ENCODE measurements around the gene MINAR1. TPM values are rescaled to one million over a fixed set of nuclear protein-coding genes. Genes with fewer than 3 reads are reported as not detected.

Gene MINAR1
- total RNA-seq, 1 experiment from 2014 or later: 0.22 TPM

GRCh38 chr15:79433276-79433990 lies 1.3 kb downstream of the MINAR1 start:
- POLR2A ChIA-PET (ENCODE audit: unreplicated experiment): no interaction called here
- H3K36me3 ChIP-seq (ENCODE audit: low read depth, low read length): no peaks in the 10 kb centered on the region
- H3K4me1 ChIP-seq (ENCODE audit: insufficient read depth, low read length): no peaks in the 10 kb centered on the region
- H3K27ac ChIP-seq (ENCODE audit: low read length): no peak overlapping the region
- no peak overlapping the region for H3K4me3 ChIP-seq (ENCODE audit: low read length)
- no peaks in the 10 kb centered on the region for H4K20me1 ChIP-seq (ENCODE audit: low read length)
- no peaks in the 10 kb centered on the region for H3K9me2 ChIP-seq (replicated peaks; ENCODE audit: low read length)
- CTCF ChIA-PET: no interaction called here
- no peak overlapping the region for H2AFZ ChIP-seq (ENCODE audit: low read length)
- TF ChIP-seq EZH2phosphoT487 (IDR thresholded peaks at IDR 0.05; ENCODE audit: borderline replicate concordance, low read length) (no peak), CTCF (conservative IDR thresholded peaks at IDR 0.05; ENCODE audit: low read depth, low read length) (no peak), EZH2 (IDR thresholded peaks at IDR 0.05; ENCODE audit: low read length, unreplicated experiment) (no peak)
- intact Hi-C loops (cut with micrococcal nuclease): no loop called here
- no peak for DNase-seq
- H3K4me2 ChIP-seq (ENCODE audit: low read length): no peak overlapping the region
- H3F3A ChIP-seq (ENCODE audit: low read length, unreplicated experiment): no peaks in the 10 kb centered on the region
- no peak overlapping the region for H3K9ac ChIP-seq (ENCODE audit: low read length)
- no peak; the same call in 1 of the 2 replicates for ATAC-seq
- BruUV-seq (replicated peaks): no TSS peak
- H3K79me2 ChIP-seq (ENCODE audit: low read length): no peaks in the 10 kb centered on the region
- no peaks in the 10 kb centered on the region for H3K9me3 ChIP-seq (ENCODE audit: low read length)
- peaks cover 56% of the 10 kb centered on the region for H3K27me3 ChIP-seq (ENCODE audit: low read length)

- intact Hi-C loops (cut with micrococcal nuclease): no loop called here
- H3K4me1 ChIP-seq (ENCODE audit: insufficient read depth, low read length): no peaks in the 10 kb centered on the region
These were observed 2.2 kb downstream of the MINAR1 start for GRCh38 chr15:79434361-79434760.

More at GRCh38 chr15:79434361-79434760, 2.2 kb downstream of the MINAR1 start:
- Histone ChIP-seq H3K79me2 (ENCODE audit: low read length) (no peaks in the 10 kb centered on the region), H3K4me3 (ENCODE audit: low read length) (no peak overlapping the region), H3K9ac (ENCODE audit: low read length) (no peak overlapping the region), H3K9me3 (ENCODE audit: low read length) (no peaks in the 10 kb centered on the region), H3K4me2 (ENCODE audit: low read length) (no peak overlapping the region), H3F3A (ENCODE audit: low read length, unreplicated experiment) (no peaks in the 10 kb centered on the region), H3K36me3 (ENCODE audit: low read depth, low read length) (no peaks in the 10 kb centered on the region), H3K27me3 (ENCODE audit: low read length) (peaks cover 47% of the 10 kb centered on the region), H2AFZ (ENCODE audit: low read length) (no peak overlapping the region), H3K27ac (ENCODE audit: low read length) (no peak overlapping the region), H4K20me1 (ENCODE audit: low read length) (no peaks in the 10 kb centered on the region), H3K9me2 (replicated peaks; ENCODE audit: low read length) (no peaks in the 10 kb centered on the region)
- ATAC-seq: no peak
- TF ChIP-seq CTCF (conservative IDR thresholded peaks at IDR 0.05; ENCODE audit: low read depth, low read length) (no peak), EZH2phosphoT487 (IDR thresholded peaks at IDR 0.05; ENCODE audit: borderline replicate concordance, low read length) (no peak), EZH2 (IDR thresholded peaks at IDR 0.05; ENCODE audit: low read length, unreplicated experiment) (no peak)
- no TSS peak for BruUV-seq (replicated peaks)
- POLR2A ChIA-PET (ENCODE audit: unreplicated experiment): no interaction called here
- DNase-seq: no peak
- CTCF ChIA-PET: no interaction called here

Measured in PC-3 (cell line).